GM18505 (cell line): ENCODE results near the gene CYTH1.

ENCODE experiments used
- ATAC-seq: cut with Tn5 transposase; IDR thresholded peaks from one replicate; pipeline ENCODE4 v1.9.1; 2021; ENCODE audit not compliant: unreplicated experiment
- POLR2A ChIP-seq: IDR thresholded peaks from 4 replicates; pipeline ENCODE4 v1.6.1; 2011; ENCODE audit warnings: borderline replicate concordance; ENCODE audit not compliant: insufficient read depth, insufficient read length; ENCODE audit errors: extremely low read depth

CYTH1 gene

DNA sequence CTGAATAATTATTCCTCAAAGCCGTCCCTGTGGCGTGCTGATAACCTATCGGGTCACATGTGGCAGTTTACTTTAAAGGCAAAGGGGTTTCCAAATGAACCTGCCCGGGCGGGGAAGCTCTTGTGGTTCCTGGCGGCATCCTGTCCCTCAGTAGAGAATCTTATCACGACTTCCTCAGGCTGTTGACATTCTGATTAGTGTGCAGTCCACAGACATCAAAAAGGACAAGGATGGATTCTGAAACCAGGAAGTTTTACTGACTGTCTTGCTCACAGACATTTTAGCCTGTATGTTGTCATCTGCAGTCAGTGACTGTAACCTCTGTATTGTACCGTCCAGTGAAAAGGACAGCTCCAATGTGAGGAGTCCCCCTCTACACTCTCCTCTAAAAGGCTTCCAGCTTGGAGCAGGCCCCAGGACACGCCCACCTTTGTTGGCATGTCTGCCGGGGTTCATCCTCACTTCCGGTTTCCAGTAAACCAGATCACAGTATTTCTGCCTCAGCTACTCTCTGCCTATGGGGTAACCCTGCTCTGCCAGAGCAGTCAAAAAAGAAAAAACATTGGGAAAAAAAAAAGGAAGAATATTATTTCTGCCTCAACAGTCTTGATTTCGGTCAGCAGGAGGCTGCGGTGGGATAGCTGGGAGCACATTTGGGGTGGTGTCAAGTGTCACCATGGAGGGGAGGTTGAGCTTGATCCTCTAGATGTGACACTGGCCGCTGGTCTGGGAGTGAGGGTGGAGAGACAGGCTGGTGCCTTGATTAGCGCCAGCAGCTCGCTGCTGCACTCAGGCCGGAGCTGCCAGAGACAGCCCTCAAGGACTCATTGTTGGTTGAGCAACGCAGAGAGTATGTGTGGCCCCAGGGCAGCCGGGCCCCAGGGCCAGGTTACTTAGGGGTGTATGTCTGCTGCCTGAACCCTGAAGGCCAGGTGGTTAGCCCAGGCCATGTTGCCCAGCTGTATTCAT, 115.8 kb downstream of the CYTH1 start:
- no peak for TF ChIP-seq POLR2A
- no peak for ATAC-seq

DNA sequence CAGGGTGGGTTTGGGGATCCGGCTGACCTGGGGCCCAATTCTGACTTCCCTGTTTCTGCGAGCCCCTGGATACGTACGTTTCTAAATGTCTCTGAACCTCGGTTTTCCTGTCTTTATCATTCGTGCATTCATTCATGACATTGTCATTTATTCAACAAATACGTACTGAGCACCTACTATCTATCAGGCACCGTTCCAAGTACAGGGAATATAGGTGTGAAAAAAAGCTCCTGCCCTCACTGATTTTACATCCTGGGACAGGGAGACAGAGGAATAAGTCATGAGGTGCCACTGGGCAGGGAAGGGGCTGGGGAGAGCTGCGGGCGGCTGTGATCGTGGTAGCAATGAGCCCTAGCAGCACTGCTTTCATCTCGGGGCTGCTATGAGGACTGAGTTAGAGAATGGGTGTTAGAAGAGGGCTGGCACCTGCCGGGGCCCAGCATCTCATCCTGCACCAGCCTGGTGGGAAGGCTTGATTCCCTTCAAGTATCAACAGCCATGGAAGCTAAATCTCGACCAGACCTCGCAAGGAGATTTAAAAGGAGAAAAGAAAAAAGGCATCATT, 116.6 kb downstream of the CYTH1 start:
- no peak for ATAC-seq
- no peak for TF ChIP-seq POLR2A

DNA sequence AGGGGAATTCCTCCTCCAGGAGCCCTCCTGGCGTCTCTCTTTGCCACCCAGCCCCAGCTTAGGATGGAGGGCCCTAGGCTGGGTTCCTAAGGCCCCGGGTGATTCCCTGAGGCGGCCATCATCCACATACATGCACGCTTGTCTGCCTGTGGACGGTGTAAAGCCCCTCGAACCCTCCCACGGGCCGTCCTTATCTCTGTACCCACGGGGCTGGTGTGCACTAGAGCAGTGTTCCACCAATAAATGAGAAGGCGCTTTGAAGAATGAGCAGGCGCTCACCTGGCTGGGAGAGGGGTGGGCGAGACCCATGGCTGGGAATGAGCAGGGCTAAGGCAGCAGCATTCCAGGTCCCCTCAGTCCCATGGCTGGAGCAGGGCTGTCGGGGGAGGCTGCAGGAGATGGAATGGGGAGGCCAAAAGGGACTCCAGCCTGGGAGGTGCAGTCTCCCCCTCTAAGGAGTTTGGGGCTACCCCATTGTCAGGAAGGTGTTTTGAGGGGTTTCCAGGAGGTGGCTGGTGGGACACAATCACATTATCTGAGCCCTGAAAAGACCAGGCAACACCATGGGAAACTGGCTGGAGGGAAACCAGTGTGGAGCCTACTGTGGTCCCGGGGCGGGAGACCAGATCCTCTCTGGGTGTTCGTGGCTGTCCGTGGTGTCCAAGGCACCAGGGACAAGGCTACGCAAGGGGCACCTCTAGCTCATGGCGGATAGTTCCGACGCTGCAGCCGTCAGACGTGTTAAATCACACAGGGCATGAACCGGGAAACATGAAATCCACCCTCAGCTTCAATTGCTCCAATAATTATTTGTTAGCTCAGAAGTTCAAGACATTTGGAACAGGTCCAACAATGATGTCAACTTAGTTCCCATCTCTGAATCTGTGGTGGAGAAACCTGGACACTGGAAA, 117.3 kb downstream of the CYTH1 start:
- no peak for ATAC-seq
- no peak for TF ChIP-seq POLR2A

DNA sequence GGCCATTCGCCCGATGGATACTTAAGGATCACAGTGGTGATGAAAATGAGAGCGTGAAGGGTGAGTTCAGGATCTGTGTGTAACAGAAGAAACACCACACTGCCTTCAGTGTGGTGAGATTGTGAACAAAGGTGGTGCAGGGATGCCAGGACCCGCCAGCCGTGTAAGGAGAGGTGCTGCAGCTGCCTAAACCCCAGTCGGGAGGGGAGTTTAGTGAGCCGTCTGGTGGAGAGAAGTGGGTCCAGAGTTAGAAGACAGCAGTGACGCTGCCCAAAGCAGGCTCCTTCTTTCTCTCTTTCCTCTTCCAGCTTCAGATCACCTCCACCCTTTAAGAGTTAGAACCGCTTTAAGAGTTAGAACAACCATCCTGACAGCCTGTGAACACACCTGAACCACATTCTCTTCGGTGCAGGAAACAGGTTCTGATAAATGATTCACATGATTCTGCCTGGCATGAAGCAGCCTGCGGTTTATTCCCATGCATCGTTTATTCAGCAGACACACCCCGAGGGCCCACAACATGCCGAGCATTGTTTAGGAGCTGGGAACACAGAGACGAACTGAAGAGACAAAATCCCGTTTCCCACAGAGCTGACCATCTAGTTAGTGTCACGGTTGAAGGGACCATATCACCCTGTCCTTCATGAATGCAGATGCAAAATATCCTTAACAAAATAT, 120.8 kb downstream of the CYTH1 start:
- TF ChIP-seq POLR2A = no peak
- no peak for ATAC-seq

DNA sequence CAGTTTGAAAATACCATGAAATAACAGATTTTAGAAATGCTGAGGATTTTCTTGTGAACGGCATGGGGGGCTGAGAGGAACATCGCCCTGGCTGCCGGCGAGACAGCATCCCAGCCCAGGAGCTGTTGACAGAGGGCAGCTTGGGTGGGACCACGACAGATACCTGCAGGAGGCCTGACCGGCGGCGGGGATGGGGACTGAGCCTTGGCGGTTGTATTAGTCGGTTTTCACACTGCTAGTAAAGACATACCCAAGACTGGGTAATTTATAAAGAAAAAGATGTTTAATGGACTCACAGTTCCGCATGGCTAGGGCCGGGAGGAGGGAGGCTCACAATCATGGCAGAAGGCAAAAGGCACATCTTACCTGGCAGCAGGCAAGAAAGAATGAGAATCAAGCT, 122.5 kb downstream of the CYTH1 start:
- no peak for ATAC-seq

DNA sequence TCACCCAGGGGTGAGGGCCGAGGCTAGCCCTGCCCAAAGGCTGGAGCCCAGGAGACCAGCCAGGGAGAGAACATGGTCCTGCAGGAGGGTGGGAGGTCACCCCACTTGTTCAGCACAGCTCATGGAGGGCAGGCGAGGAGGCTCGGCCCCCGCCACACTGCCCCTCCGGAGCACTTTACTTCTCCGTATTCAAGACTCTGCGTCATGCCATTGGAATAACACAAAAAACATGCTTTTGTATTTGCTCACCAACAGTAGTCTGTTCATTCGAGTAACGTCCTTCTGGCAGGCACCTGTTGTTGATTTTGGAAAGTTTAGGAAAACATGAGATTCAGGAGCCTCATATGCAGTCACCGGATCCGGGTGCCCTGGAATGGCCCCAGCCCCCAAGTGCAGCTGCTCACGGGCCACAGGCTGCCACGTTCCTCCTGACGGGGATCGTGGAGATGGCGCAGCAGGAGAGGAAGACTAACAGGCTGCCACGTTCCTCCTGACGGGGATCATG, 123.7 kb downstream of the CYTH1 start:
- no peak for TF ChIP-seq POLR2A
- ATAC-seq = no peak

More for the DNA sequence above, 122.5 kb downstream of the CYTH1 start:
- TF ChIP-seq POLR2A = no peak

DNA sequence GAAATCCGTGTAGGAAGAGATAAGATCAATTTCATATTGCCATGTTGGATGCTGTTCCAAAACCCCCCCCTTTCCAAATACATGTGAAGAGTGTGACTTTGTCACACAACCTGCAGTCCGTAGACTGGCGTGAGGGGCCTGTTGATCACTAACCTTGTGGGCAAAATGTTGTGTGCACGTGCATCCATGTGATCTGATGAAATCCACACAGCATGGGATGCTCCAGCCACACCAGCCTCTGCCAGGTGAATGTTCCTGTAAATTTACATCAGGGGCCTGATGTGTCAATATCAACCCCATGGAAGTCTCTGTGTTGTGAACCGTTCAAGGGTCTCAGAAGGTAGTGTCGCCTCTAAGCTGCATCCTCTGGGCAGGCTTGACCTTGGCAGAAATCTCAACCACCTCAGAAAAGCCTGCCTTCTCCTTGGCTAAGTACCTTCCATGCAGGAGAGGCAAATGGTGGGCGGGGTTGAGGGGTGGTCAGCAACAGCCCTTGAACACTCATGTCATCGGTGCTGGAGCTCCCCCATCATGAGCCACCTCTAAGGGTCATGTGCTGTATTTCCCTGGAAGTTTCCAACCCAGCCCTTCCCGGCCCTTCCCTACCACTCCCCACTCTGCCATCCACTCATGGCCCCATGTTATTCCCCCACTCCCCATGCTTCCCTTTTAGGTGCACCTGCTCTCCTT, 126.7 kb downstream of the CYTH1 start:
- ATAC-seq = no peak
- no peak for TF ChIP-seq POLR2A

DNA sequence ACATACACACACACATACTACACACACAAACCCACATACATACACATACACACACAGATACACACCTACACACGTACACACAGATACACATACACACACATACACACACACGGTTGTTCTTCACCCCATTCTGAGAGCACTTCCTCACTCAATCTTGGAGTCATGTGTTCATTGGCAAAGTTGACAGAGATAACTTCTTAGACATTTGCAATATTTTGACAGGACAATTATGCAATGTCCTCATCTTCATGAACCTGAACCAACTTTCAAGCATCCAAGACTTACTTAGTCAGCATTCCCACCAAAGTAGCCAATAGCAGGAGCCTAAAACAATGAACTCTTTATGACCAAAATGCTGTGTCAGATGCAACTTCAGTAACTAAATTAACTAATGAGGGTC, 127.7 kb downstream of the CYTH1 start:
- no peak for TF ChIP-seq POLR2A
- ATAC-seq = no peak

DNA sequence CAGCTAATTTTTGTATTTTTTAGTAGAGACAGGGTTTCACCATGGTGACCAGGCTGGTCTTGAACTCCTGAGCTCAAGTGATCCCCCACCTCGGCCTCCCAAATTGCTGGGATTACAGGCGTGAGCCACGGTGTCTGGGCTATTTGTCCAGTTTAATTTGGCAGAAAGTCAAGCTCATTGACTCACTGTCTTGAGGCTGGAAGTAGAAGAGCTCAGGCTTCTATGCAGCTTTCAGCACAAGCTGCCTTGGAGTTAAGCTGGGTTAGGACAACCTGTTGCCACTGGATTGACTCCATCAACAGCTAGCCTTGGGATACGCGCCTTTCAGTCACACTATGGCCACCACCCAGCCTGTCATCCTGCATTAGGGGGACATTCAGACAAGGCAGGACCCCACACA, 128.7 kb downstream of the CYTH1 start:
- no peak for TF ChIP-seq POLR2A

DNA sequence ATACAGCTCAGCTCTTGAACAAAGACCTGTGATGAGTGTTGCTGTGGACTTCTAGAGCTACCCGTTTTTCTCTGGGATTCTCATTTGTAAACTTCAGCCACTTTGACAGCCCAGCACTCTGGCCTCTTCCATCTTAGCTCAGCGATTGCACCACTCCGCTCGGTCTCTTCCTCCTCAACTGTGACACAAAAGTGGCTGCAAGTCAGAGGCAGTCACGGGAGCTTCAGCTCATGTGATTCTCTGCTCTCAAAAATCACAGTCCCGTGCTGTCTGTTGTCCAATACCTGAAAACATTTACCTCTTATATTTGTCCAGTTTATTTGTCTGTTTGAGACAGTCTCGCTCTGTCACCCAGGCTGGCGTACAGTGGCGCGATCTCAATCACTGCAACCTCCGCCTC, 129.2 kb downstream of the CYTH1 start:
- TF ChIP-seq POLR2A = no peak
- no peak for ATAC-seq

More for the DNA sequence above, 128.7 kb downstream of the CYTH1 start:
- ATAC-seq = no peak

DNA sequence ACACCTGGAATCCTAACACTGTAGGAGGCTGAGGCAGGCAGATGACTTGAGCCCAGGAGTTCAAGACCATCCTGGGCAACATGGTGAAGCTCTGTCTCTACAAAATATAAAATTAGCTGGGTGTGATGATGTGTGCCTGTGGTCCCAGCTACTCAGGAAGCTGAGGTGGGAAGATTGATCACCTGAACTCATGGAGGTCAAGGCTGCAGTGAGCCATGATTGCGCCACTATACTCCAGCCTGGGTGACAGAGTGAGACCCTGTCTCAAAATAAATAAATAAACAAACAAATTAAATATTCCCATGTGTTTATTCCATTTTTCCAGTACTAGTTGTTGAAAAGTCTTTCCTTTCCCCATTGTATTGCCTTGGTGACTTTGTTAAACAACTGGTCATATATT, 130.0 kb downstream of the CYTH1 start:
- no peak for TF ChIP-seq POLR2A
- ATAC-seq = no peak

DNA sequence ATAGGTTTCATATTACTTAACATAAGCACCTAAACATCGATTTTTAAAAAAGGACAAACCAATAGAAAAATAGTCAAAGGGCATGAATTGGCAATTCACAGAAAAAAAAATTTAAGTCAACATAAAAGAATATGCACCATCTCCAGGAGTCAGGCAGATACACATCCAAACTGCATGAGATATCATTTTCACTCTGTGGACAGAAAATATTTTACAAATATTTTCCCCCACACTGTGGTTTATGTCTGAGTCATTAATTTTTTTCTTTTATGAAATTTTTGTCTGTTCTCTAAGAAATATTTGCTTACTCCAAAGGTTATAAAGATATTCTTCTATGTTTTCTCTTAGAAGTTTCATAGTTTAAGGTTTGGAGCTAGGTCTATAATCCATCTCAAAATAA, 130.5 kb downstream of the CYTH1 start:
- TF ChIP-seq POLR2A = no peak
- no peak for ATAC-seq

DNA sequence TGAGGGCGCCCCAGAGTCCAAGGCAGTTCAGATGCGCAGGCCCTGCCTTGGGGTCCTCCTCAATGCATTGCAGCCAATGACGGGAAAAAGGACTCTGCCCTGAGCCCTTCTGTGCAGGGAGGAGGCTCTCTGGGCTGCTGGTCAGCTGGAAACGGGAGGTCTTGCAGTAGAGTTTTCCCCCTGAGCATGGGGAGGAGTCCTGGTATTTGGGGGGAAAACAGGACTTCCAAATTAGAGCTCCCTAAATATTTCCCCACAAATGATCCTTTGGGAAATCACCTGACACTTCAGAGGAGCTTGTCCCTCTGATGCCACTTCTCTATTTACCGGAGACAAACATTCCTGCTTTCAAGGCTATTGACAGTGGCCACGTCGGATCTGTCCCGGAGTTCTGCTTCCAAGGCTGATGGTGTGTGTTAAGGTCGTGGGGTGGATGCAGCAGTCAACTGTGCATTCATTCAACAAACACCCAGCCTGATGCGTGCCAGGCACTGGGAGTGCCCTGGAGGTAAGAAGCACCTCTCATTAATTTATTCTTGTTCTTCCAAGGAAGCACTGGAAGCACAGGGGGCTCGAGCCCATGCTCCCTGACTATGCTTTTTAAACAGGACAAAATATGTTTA, 131.9 kb downstream of the CYTH1 start:
- no peak for TF ChIP-seq POLR2A
- no peak for ATAC-seq
